HepG2 (cell line): Measurements from ENCODE around the gene FAM181A.

Experiments used
- EP300 ChIP-seq, 3 experiments: sonication (generic) in 1 of 3; formaldehyde crosslinking in 1 of 3; IDR thresholded peaks; 2 replicates each; pipeline versions ENCODE4 v1.5.1 to v1.6.1; 2011 to 2020; ENCODE audit warnings: low read depth in 2 of 3, low read length in 2 of 3, borderline replicate concordance in 1 of 3, improper control_type of control experiment in 1 of 3, mild to moderate bottlenecking in 1 of 3, missing genetic modification reagents in 1 of 3, moderate library complexity in 1 of 3
- KDM1A ChIP-seq: IDR thresholded peaks from 2 replicates; pipeline ENCODE4 v1.6.1; 2016; ENCODE audit warnings: missing compliant biosample characterization
- POLR2AphosphoS5 ChIP-seq: IDR thresholded peaks from 2 replicates; pipeline ENCODE4 v1.6.1; 2012; ENCODE audit warnings: low read depth, low read length
- POLR2G ChIP-seq: fragments of 200-400 bp; formaldehyde crosslinking; IDR thresholded peaks from 2 replicates; pipeline ENCODE4 v1.6.1; 2018; ENCODE audit warnings: mild to moderate bottlenecking, low read depth, low read length, moderate library complexity
- SP1 ChIP-seq, 2 experiments: fragments of 450-650 bp in 1 of 2; sonication (generic) in 1 of 2; formaldehyde crosslinking in 1 of 2; IDR thresholded peaks; 2 replicates each; pipeline versions ENCODE4 v1.4.0 to v1.6.1; 2016 to 2020; ENCODE audit warnings: missing genetic modification reagents in 1 of 2
- SRSF1 ChIP-seq: fragments of 200-400 bp; formaldehyde crosslinking; optimal IDR thresholded peaks from 2 replicates; pipeline ENCODE3; 2017; ENCODE audit warnings: mild to moderate bottlenecking, low read depth, low read length, moderate library complexity
- TIGD3 ChIP-seq: sonication (generic); formaldehyde crosslinking; IDR thresholded peaks from 2 replicates; pipeline ENCODE4 v1.5.1; 2020; ENCODE audit warnings: mild to moderate bottlenecking, missing genetic modification reagents, borderline replicate concordance
- ZNF337 ChIP-seq: sonication (generic); formaldehyde crosslinking; IDR thresholded peaks from 2 replicates; pipeline ENCODE4 v1.5.1; 2020; ENCODE audit warnings: missing genetic modification reagents, low read depth, mild to moderate bottlenecking, borderline replicate concordance

- TF ChIP-seq POLR2AphosphoS5 (no peak), POLR2G (no peak), TIGD3 (no peak), SP1 (IDR thresholded peaks at IDR 0.05) (no peak), SP1 (CRISPR knock-in tag; IDR thresholded peaks at IDR 0.05) (no peak), ZNF337 (CRISPR knock-in tag) (no peak), KDM1A (CRISPR knock-in tag) (no peak), SRSF1 (no peak), EP300 (IDR thresholded peaks at IDR 0.05; ENCODE audit: low read depth in 2 of 2, low read length in 2 of 2) (no peak), EP300 (CRISPR knock-in tag; IDR thresholded peaks at IDR 0.05; ENCODE audit: borderline replicate concordance) (no peak)
Measured at GRCh38 chr14:93884950-93885349, 42.2 kb upstream of the FAM181A start.
